NCI-H1092 treated with DMSO at 0.1 percent for 48 hours (cell line): ENCODE data around the gene SLC2A1.

Source experiments
- DNase-seq: peaks from one replicate; lab custom pipeline; 2025; lab: John Stamatoyannopoulos, UW

The SLC2A1 gene

GRCh38 chr1:42958488-42959319 lies at the start of gene SLC2A1:
TSS of gene SLC2A1 (minus strand) at chr1:42958868. CDS start at chr1:42958651, 217 bp downstream.
- DNase-seq: peak; percentile 92

GRCh38 chr1:43007377-43008114 lies 48.9 kb upstream of the SLC2A1 start:
- DNase-seq: no peak

GRCh38 chr1:43005460-43006361 lies 47.0 kb upstream of the SLC2A1 start:
- no peak for DNase-seq

- DNase-seq: no peak
Measured at GRCh38 chr1:43004587-43005459, 46.2 kb upstream of the SLC2A1 start.

GRCh38 chr1:43002766-43003165 lies 44.1 kb upstream of the SLC2A1 start:
- DNase-seq: no peak

- DNase-seq: no peak
Measured at GRCh38 chr1:43002116-43002515, 43.4 kb upstream of the SLC2A1 start.

- DNase-seq: no peak
Measured at GRCh38 chr1:43001434-43001833, 42.8 kb upstream of the SLC2A1 start.

- DNase-seq: no peak
Measured at GRCh38 chr1:43000271-43000670, 41.6 kb upstream of the SLC2A1 start.

GRCh38 chr1:42999308-42999707 lies 40.6 kb upstream of the SLC2A1 start:
- DNase-seq: no peak

GRCh38 chr1:42998386-42998785 lies 39.7 kb upstream of the SLC2A1 start:
- DNase-seq: no peak

- no peak for DNase-seq
Measured at GRCh38 chr1:42996384-42996970, 37.8 kb upstream of the SLC2A1 start.

GRCh38 chr1:42993502-42994136 lies 35.0 kb upstream of the SLC2A1 start:
- no peak for DNase-seq

GRCh38 chr1:42992054-42992571 lies 33.4 kb upstream of the SLC2A1 start:
- no peak for DNase-seq

GRCh38 chr1:42990757-42991346 lies 32.2 kb upstream of the SLC2A1 start:
- no peak for DNase-seq

- DNase-seq: no peak
Measured at GRCh38 chr1:42983693-42984092, 25.0 kb upstream of the SLC2A1 start.

- no peak for DNase-seq
Measured at GRCh38 chr1:42983253-42983652, 24.6 kb upstream of the SLC2A1 start.

GRCh38 chr1:42982641-42983040 lies 24.0 kb upstream of the SLC2A1 start:
- no peak for DNase-seq

- DNase-seq: no peak
Measured at GRCh38 chr1:42981871-42982270, 23.2 kb upstream of the SLC2A1 start.

GRCh38 chr1:42981255-42981805 lies 22.7 kb upstream of the SLC2A1 start:
- DNase-seq: no peak
